H9 (cell line): Measurements from ENCODE around the gene SORBS1. TPM values are rescaled to one million over a fixed set of nuclear protein-coding genes. Genes with fewer than 3 reads are reported as not detected.

Experiments
- DNase-seq: peaks from one replicate; pipeline ENCODE4 v3.0.0-alpha.2; 2017
- H2AFZ ChIP-seq: one replicate; pipeline ENCODE4 v1.6.1; 2013; ENCODE audit warnings: mild to moderate bottlenecking, low read length, control low read depth, moderate library complexity
- H2AK5ac ChIP-seq: 2 replicates; pipeline ENCODE4 v1.6.1; 2013; ENCODE audit warnings: low read length, control low read depth, mixed read lengths; ENCODE audit not compliant: insufficient read length
- H2BK120ac ChIP-seq: one replicate; pipeline ENCODE4 v1.6.1; 2013; ENCODE audit warnings: low read depth, mild to moderate bottlenecking, low read length, control low read depth, inconsistent platforms; ENCODE audit not compliant: poor library complexity, severe bottlenecking
- H2BK12ac ChIP-seq: 2 replicates; pipeline ENCODE4 v1.6.1; 2013; ENCODE audit warnings: low read length, control low read depth, mixed read lengths, low read depth; ENCODE audit not compliant: insufficient read length
- H2BK15ac ChIP-seq: 2 replicates; pipeline ENCODE4 v1.6.1; 2013; ENCODE audit warnings: low read depth, low read length, control low read depth
- H2BK20ac ChIP-seq: one replicate; pipeline ENCODE4 v1.6.1; 2013; ENCODE audit warnings: low read depth, mild to moderate bottlenecking, low read length, control low read depth, inconsistent platforms; ENCODE audit not compliant: poor library complexity, severe bottlenecking
- H2BK5ac ChIP-seq: 2 replicates; pipeline ENCODE4 v1.6.1; 2013; ENCODE audit warnings: low read length, control low read depth, mixed read lengths; ENCODE audit not compliant: insufficient read length
- H3K14ac ChIP-seq: 2 replicates; pipeline ENCODE4 v1.6.1; 2013; ENCODE audit warnings: low read length, control low read depth; ENCODE audit not compliant: insufficient read depth
- H3K18ac ChIP-seq: 2 replicates; pipeline ENCODE4 v1.6.1; 2013; ENCODE audit warnings: low read depth, mild to moderate bottlenecking, mixed read lengths, low read length, control low read depth; ENCODE audit not compliant: insufficient read length
- H3K23ac ChIP-seq: 2 replicates; pipeline ENCODE4 v1.6.1; 2013; ENCODE audit warnings: low read length, control low read depth, mixed read lengths, low read depth; ENCODE audit not compliant: insufficient read length
- H3K23me2 ChIP-seq: 2 replicates; pipeline ENCODE4 v1.6.1; 2013; ENCODE audit warnings: low read depth, mild to moderate bottlenecking, mixed read lengths, low read length, control low read depth; ENCODE audit not compliant: insufficient read length, poor library complexity, severe bottlenecking
- H3K27ac ChIP-seq: 2 replicates; pipeline ENCODE4 v1.5.1; 2013; ENCODE audit warnings: low read length, control low read depth, mixed read lengths, low read depth; ENCODE audit not compliant: insufficient read length
- H3K27me3 ChIP-seq: 2 replicates; pipeline ENCODE4 v1.6.1; 2013; ENCODE audit warnings: low read length, control low read depth, inconsistent platforms; ENCODE audit not compliant: insufficient read depth
- H3K4ac ChIP-seq: 2 replicates; pipeline ENCODE4 v1.6.1; 2013; ENCODE audit warnings: low read depth, mild to moderate bottlenecking, control low read depth, inconsistent platforms, low read length, moderate library complexity
- H3K4me1 ChIP-seq: 2 replicates; pipeline ENCODE4 v1.6.1; 2013; ENCODE audit warnings: low read length, control low read depth, inconsistent platforms; ENCODE audit not compliant: insufficient read depth
- H3K4me2 ChIP-seq: 2 replicates; pipeline ENCODE4 v1.6.1; 2013; ENCODE audit warnings: low read length, control low read depth, mixed read lengths; ENCODE audit not compliant: insufficient read length, insufficient read depth
- H3K56ac ChIP-seq: 2 replicates; pipeline ENCODE4 v1.6.1; 2013; ENCODE audit warnings: low read depth, mild to moderate bottlenecking, mixed read lengths, low read length, control low read depth; ENCODE audit not compliant: insufficient read length
- H3K79me1 ChIP-seq: 2 replicates; pipeline ENCODE4 v1.6.1; 2013; ENCODE audit warnings: low read depth, mild to moderate bottlenecking, moderate library complexity, low read length, control low read depth, inconsistent platforms; ENCODE audit not compliant: insufficient read depth, poor library complexity, severe bottlenecking
- H3K79me2 ChIP-seq: 2 replicates; pipeline ENCODE4 v1.6.1; 2013; ENCODE audit warnings: low read length, control low read depth, inconsistent platforms; ENCODE audit not compliant: insufficient read depth
- H3K9ac ChIP-seq: 2 replicates; pipeline ENCODE4 v1.6.1; 2013; ENCODE audit warnings: low read length, control low read depth, mixed read lengths; ENCODE audit not compliant: insufficient read length; ENCODE audit errors: extremely low read depth
- H3K9me3 ChIP-seq: one replicate; pipeline ENCODE4 v1.6.1; 2013; ENCODE audit warnings: low read depth, low read length, inconsistent platforms; ENCODE audit not compliant: control insufficient read depth
- H3T11ph ChIP-seq: one replicate; pipeline ENCODE4 v1.6.1; 2013; ENCODE audit warnings: mild to moderate bottlenecking, low read length, control low read depth, inconsistent platforms
- H4K20me1 ChIP-seq: one replicate; pipeline ENCODE4 v1.6.1; 2013; ENCODE audit not compliant: control insufficient read depth, insufficient read length, insufficient read depth
- H4K5ac ChIP-seq: 2 replicates; pipeline ENCODE4 v1.6.1; 2013; ENCODE audit warnings: low read depth, mild to moderate bottlenecking, mixed read lengths, low read length, control low read depth; ENCODE audit not compliant: insufficient read length
- H4K8ac ChIP-seq: replicated peaks from 2 replicates; pipeline ENCODE4 v1.6.1; 2013; ENCODE audit warnings: low read length, control low read depth, mixed read lengths, low read depth; ENCODE audit not compliant: insufficient read length
- H4K91ac ChIP-seq: 2 replicates; pipeline ENCODE4 v1.6.1; 2013; ENCODE audit warnings: low read depth, mild to moderate bottlenecking, moderate library complexity, mixed read lengths, low read length, control low read depth; ENCODE audit not compliant: insufficient read length
- H3K27ac Mint-ChIP-seq, 3 experiments: 2 replicates in 2 of 3; 3 replicates in 1 of 3; pipeline ENCODE4 v1.8.0; 2020 to 2021; ENCODE audit warnings: mixed read lengths in 3 of 3, mild to moderate bottlenecking in 1 of 3, moderate library complexity in 1 of 3
- H3K27me3 Mint-ChIP-seq: 2 replicates; pipeline ENCODE4 v1.8.0; 2021; ENCODE audit warnings: low read depth, mild to moderate bottlenecking, moderate library complexity, mixed read lengths
- H3K36me3 Mint-ChIP-seq, 3 experiments: 2 replicates in 2 of 3; 3 replicates in 1 of 3; pipeline ENCODE4 v1.8.0; 2020 to 2021; ENCODE audit warnings: low read depth in 3 of 3, mixed read lengths in 3 of 3; ENCODE audit not compliant: insufficient read depth in 1 of 3
- H3K4me1 Mint-ChIP-seq, 2 experiments: 2 replicates each; pipeline ENCODE4 v1.8.0; 2020; ENCODE audit warnings: mixed read lengths in 2 of 2
- H3K4me3 Mint-ChIP-seq, 2 experiments: 2 replicates in 1 of 2; 3 replicates in 1 of 2; pipeline ENCODE4 v1.8.0; 2020 to 2021; ENCODE audit warnings: mild to moderate bottlenecking in 2 of 2, mixed read lengths in 2 of 2, moderate library complexity in 1 of 2
- H3K9me3 Mint-ChIP-seq, 2 experiments: 2 replicates in 1 of 2; 3 replicates in 1 of 2; pipeline ENCODE4 v1.8.0; 2020; ENCODE audit warnings: mild to moderate bottlenecking in 2 of 2, mixed read lengths in 2 of 2, moderate library complexity in 1 of 2
- WGBS: extraction: QIAGEN DNeasy Blood & Tissue Kit; methylation state at CpG from one replicate; pipeline ENCODE4 v1.1.7; 2013; ENCODE audit warnings: missing lambda C conversion rate, low lambda C conversion rate, mixed read lengths; ENCODE audit not compliant: insufficient read length; ENCODE audit errors: extremely low coverage; 5-methylcytosine and 5-hydroxymethylcytosine counted together
- total RNA-seq: library from RNA; stranded (reverse); gene quantifications from 2 replicates; pipeline ENCODE4 v1.2.1, GENCODE V29; 2021
- TF ChIP-seq, protein P1 (sequence below): fragments of 200-600 bp; sonication (generic); conservative IDR thresholded peaks from 3 replicates; pipeline ENCODE4 v1.8.0; 2021; ENCODE audit warnings: antibody characterized with exemption, mild to moderate bottlenecking

Gene SORBS1
- total RNA-seq, 1 experiment from 2014 or later, result 24.3 TPM

DNA sequence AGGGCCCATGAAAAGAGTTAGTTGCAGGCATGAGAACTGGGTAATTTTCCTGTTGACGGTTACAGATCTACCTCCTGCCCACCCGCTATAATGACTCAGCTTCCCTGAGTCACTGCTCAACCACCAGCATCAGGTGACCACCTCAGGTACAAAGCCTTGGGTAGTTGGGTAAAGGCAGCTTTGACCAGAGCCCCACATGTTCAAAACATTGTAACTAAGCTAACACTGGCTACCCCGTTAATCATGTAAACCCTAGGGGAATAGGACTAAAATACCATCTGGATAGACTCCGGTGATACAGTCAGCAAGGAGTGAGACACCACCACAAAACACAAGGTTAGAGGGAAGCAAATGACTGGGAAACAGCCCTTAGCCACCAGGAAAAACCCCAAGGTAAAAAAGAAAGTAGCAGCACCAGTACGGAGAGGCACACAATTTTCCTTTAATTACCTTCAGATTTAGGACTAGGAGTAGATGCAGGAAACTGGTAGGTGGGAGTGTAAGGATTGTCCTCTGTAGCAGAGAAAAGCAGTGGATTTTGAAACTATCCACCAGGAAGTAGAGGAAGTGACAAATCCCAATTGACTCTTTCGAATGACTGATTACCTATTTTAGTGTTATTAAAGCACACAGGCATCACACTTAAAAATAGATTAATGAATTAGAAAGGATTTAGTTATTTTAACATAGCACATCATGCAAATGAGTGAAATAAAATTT lies 166.8 kb downstream of the SORBS1 start:
- Histone ChIP-seq H2AFZ (no peak overlapping the region), H3K56ac (no peak overlapping the region), H3K23me2 (no peaks in the 10 kb centered on the region), H4K20me1 (no peaks in the 10 kb centered on the region), H2BK15ac (no peak overlapping the region), H2BK20ac (no peak overlapping the region), H3K4me1 (no peaks in the 10 kb centered on the region), H4K8ac (no peak overlapping the region), H3K14ac (no peak overlapping the region), H4K5ac (no peak overlapping the region), H2BK12ac (no peak overlapping the region), H2AK5ac (no peak overlapping the region), H3K4ac (no peak overlapping the region), H3K27me3 (no peaks in the 10 kb centered on the region), H3K9me3 (no peaks in the 10 kb centered on the region), H4K91ac (no peak overlapping the region), H3K23ac (no peak overlapping the region), H3T11ph (no peak overlapping the region), H3K9ac (no peak overlapping the region), H2BK5ac (no peak overlapping the region), H3K18ac (no peak overlapping the region), H2BK120ac (no peak overlapping the region), H3K4me2 (no peak overlapping the region), H3K27ac (no peak overlapping the region), H3K79me2 (no peaks in the 10 kb centered on the region), H3K79me1 (no peaks in the 10 kb centered on the region)
- Mint-ChIP-seq H3K4me1 (peaks cover 19 to 21% of the 10 kb centered on the region in 2 experiments), H3K27me3 (no peaks in the 10 kb centered on the region), H3K27ac (peak overlapping the region in 1 of 3 experiments; percentile 15; a peak in 2 of 7 replicates), H3K9me3 (no peaks in the 10 kb centered on the region), H3K36me3 (peaks cover 2 to 38% (median 21%) of the 10 kb centered on the region in 3 experiments; a peak in 5 of 7 replicates), H3K4me3 (no peak overlapping the region)
- TF ChIP-seq, protein P1, sequence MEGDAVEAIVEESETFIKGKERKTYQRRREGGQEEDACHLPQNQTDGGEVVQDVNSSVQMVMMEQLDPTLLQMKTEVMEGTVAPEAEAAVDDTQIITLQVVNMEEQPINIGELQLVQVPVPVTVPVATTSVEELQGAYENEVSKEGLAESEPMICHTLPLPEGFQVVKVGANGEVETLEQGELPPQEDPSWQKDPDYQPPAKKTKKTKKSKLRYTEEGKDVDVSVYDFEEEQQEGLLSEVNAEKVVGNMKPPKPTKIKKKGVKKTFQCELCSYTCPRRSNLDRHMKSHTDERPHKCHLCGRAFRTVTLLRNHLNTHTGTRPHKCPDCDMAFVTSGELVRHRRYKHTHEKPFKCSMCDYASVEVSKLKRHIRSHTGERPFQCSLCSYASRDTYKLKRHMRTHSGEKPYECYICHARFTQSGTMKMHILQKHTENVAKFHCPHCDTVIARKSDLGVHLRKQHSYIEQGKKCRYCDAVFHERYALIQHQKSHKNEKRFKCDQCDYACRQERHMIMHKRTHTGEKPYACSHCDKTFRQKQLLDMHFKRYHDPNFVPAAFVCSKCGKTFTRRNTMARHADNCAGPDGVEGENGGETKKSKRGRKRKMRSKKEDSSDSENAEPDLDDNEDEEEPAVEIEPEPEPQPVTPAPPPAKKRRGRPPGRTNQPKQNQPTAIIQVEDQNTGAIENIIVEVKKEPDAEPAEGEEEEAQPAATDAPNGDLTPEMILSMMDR, result no peak
- peak; percentile 24 for DNase-seq
- WGBS, result no CpG with 5 or more reads among the region's 6 CpGs
